ENCODE results near the gene ABCA3. TPM values are rescaled to one million over a fixed set of nuclear protein-coding genes. Genes with fewer than 3 reads are reported as not detected.

Gene ABCA3
- total RNA-seq, 1 donor, result 1.4 TPM

GRCh38 chr16:2319606-2320005 lies 20.9 kb downstream of the ABCA3 start:
- H3K79me2 ChIP-seq (ENCODE audit: insufficient read depth, low read length), result no peaks in the 10 kb centered on the region
- no peak for DNase-seq (ENCODE audit: insufficient read length, low spot score, missing footprints)
- no peak overlapping the region for H3K27ac ChIP-seq (ENCODE audit: low read depth, low read length)
- H3K27me3 ChIP-seq (ENCODE audit: insufficient read depth, low read length), result peaks cover 21% of the 10 kb centered on the region
- no peaks in the 10 kb centered on the region for H3K4me1 ChIP-seq (ENCODE audit: insufficient read depth, low read length)
- H3K4me3 ChIP-seq (ENCODE audit: insufficient read depth, low read length), result no peak overlapping the region
- TF ChIP-seq, protein P1, sequence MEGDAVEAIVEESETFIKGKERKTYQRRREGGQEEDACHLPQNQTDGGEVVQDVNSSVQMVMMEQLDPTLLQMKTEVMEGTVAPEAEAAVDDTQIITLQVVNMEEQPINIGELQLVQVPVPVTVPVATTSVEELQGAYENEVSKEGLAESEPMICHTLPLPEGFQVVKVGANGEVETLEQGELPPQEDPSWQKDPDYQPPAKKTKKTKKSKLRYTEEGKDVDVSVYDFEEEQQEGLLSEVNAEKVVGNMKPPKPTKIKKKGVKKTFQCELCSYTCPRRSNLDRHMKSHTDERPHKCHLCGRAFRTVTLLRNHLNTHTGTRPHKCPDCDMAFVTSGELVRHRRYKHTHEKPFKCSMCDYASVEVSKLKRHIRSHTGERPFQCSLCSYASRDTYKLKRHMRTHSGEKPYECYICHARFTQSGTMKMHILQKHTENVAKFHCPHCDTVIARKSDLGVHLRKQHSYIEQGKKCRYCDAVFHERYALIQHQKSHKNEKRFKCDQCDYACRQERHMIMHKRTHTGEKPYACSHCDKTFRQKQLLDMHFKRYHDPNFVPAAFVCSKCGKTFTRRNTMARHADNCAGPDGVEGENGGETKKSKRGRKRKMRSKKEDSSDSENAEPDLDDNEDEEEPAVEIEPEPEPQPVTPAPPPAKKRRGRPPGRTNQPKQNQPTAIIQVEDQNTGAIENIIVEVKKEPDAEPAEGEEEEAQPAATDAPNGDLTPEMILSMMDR (IDR thresholded peaks at IDR 0.05; ENCODE audit: extremely low read depth, low read depth, low read length), result no peak
- H2AFZ ChIP-seq (ENCODE audit: low read length), result no peak overlapping the region
- H4K20me1 ChIP-seq (ENCODE audit: insufficient read depth, low read length), result no peaks in the 10 kb centered on the region
- H3K36me3 ChIP-seq (ENCODE audit: insufficient read depth, low read length), result no peaks in the 10 kb centered on the region
- no peak overlapping the region for H3K4me2 ChIP-seq (ENCODE audit: insufficient read depth, low read length)
- H3K9me3 ChIP-seq (ENCODE audit: low read depth, low read length), result no peaks in the 10 kb centered on the region

DNA sequence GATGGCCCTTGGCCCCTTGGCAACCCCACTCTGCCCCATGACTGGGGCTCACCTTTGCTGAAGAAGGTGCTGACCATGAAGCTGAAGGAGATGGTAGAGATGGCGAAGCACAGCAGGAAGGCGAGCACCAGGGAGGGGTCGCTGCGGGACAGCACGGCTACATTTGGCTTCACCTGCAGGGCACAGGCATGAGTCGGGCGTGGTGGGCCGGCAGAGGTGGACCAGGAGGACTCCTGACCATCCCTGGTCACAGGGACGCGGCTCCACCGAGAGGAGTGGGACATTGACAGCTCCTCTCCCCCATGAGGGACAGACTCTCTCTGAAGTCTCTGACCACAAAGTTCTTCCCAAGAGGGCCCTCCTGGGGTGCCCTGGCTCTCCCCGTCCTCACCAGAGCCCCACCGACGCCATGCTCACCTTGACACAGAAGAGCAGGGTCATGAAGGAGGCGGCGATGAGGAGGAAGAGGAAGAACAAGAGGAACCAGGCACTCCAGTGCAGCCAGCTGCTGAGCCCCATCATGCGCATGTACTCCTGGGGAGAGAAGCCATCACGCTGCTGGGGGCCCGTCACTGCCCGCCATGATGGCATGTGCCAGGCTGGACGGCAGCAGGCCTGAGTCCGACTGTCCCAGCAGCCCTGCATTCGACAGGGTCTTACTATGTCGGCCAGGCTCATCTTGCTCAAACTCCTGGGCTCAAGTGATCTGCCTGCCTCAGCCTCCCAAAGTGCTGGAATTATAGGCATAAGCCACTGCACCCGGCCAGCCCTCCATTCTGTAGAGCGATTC lies 23.1 kb downstream of the ABCA3 start:
- TF ChIP-seq, protein P1 (IDR thresholded peaks at IDR 0.05; ENCODE audit: extremely low read depth, low read depth, low read length), result no peak
- no peak overlapping the region for H3K4me3 ChIP-seq (ENCODE audit: insufficient read depth, low read length)
- no peak overlapping the region for H3K4me2 ChIP-seq (ENCODE audit: insufficient read depth, low read length)
- no peak overlapping the region for H3K27ac ChIP-seq (ENCODE audit: low read depth, low read length)
- no peaks in the 10 kb centered on the region for H3K9me3 ChIP-seq (ENCODE audit: low read depth, low read length)
- no peaks in the 10 kb centered on the region for H3K79me2 ChIP-seq (ENCODE audit: insufficient read depth, low read length)
- H3K36me3 ChIP-seq (ENCODE audit: insufficient read depth, low read length), result no peaks in the 10 kb centered on the region
- H3K27me3 ChIP-seq (ENCODE audit: insufficient read depth, low read length), result peaks cover 10% of the 10 kb centered on the region
- H3K4me1 ChIP-seq (ENCODE audit: insufficient read depth, low read length), result no peaks in the 10 kb centered on the region
- no peaks in the 10 kb centered on the region for H4K20me1 ChIP-seq (ENCODE audit: insufficient read depth, low read length)
- H2AFZ ChIP-seq (ENCODE audit: low read length), result no peak overlapping the region
- peak; percentile 66 for DNase-seq (ENCODE audit: insufficient read length, low spot score, missing footprints)

DNA sequence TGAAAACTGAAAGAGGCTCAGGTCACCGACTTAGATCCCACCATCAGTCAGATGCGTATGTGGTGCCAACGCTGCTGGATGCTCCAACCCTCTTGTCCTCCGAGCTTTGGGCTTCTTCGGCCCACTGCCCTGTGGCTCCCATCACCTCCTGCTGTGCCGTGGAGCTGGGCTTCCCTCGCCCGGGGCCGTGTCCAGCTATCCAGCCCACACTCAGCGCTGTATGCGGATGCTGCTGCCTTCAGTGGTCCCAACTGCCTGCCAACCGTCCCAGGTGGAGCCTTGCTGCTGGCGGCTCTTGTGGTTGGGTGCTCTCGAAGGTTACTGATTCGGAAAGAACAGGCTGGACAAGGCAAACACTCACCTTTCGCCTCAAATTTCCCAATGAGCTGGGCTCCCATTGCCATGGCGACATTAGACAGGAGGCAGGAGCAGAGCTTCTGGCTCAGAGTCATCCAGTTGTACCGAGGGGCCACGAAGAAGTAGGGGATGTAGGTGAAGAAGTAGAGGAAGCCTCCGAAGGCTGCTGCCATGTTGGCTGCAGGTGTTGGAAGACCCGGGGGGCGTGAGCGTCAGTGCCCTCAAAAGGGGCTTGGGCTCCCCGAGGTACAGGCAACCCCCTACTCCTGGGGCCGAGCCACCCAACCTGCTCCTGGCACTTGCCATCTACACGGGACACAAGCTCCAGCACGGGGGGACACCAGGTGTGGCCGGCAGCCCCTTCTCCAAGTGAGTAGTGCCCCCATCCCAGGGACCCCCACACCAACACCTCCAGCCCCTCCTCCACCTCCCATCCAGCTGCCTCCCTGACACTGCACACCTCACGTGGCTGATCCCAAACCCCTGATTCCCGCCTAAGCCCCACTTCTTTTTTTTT lies 32.2 kb downstream of the ABCA3 start:
- TF ChIP-seq, protein P1 (IDR thresholded peaks at IDR 0.05; ENCODE audit: extremely low read depth, low read depth, low read length), result no peak
- Histone ChIP-seq H4K20me1 (ENCODE audit: insufficient read depth, low read length) (no peaks in the 10 kb centered on the region), H3K79me2 (ENCODE audit: insufficient read depth, low read length) (no peaks in the 10 kb centered on the region), H3K9me3 (ENCODE audit: low read depth, low read length) (no peaks in the 10 kb centered on the region), H3K36me3 (ENCODE audit: insufficient read depth, low read length) (no peaks in the 10 kb centered on the region), H3K27ac (ENCODE audit: low read depth, low read length) (no peak overlapping the region), H3K4me1 (ENCODE audit: insufficient read depth, low read length) (no peaks in the 10 kb centered on the region), H2AFZ (ENCODE audit: low read length) (no peak overlapping the region), H3K4me2 (ENCODE audit: insufficient read depth, low read length) (no peak overlapping the region), H3K27me3 (ENCODE audit: insufficient read depth, low read length) (peaks cover 4% of the 10 kb centered on the region), H3K4me3 (ENCODE audit: insufficient read depth, low read length) (no peak overlapping the region)
- peak; percentile 45 for DNase-seq (ENCODE audit: insufficient read length, low spot score, missing footprints)

DNA sequence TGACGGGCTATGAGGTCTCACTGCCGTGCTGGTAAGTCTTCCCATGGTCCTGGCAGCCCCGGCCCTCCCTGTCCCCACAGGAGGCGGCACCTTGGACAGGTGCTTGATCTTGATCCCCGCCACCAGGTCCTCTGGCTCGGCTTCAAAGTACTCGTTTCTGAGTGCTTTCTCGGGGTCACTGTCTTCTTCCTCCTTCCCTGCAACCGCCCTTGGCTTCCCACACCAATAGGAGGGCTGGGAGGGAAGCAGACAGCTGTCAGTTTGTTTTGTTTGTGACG lies 40.7 kb downstream of the ABCA3 start:
- H4K20me1 ChIP-seq (ENCODE audit: insufficient read depth, low read length), result no peaks in the 10 kb centered on the region
- H3K27ac ChIP-seq (ENCODE audit: low read depth, low read length), result no peak overlapping the region
- TF ChIP-seq, protein P1 (IDR thresholded peaks at IDR 0.05; ENCODE audit: extremely low read depth, low read depth, low read length), result no peak
- H3K9me3 ChIP-seq (ENCODE audit: low read depth, low read length), result no peaks in the 10 kb centered on the region
- H2AFZ ChIP-seq (ENCODE audit: low read length), result no peak overlapping the region
- no peak overlapping the region for H3K4me2 ChIP-seq (ENCODE audit: insufficient read depth, low read length)
- H3K4me3 ChIP-seq (ENCODE audit: insufficient read depth, low read length), result no peak overlapping the region
- no peaks in the 10 kb centered on the region for H3K27me3 ChIP-seq (ENCODE audit: insufficient read depth, low read length)
- peak; percentile 25 for DNase-seq (ENCODE audit: insufficient read length, low spot score, missing footprints)
- no peaks in the 10 kb centered on the region for H3K4me1 ChIP-seq (ENCODE audit: insufficient read depth, low read length)
- H3K36me3 ChIP-seq (ENCODE audit: insufficient read depth, low read length), result no peaks in the 10 kb centered on the region
- no peaks in the 10 kb centered on the region for H3K79me2 ChIP-seq (ENCODE audit: insufficient read depth, low read length)
